Urothelium cell line (cell line): ENCODE results near the gene XRCC5.

ENCODE experiments used
- DNase-seq: peaks from one replicate; pipeline ENCODE4 v3.0.0; 2011; ENCODE audit warnings: low spot score, mixed read lengths
- FAIRE-seq: peaks from 2 replicates; lab custom pipeline; 2011; peaks lifted over from hg19 to GRCh38; lab: Jason Lieb, UNC

Gene XRCC5

GRCh38 chr2:216083464-216084281 is 25.5 kb upstream of the XRCC5 start:
- FAIRE-seq (no peak), DNase-seq (peak; percentile 40)

GRCh38 chr2:216084547-216084946 is 24.6 kb upstream of the XRCC5 start:
- DNase-seq: no peak
- FAIRE-seq: no peak

GRCh38 chr2:216086207-216086893 is 22.8 kb upstream of the XRCC5 start:
- FAIRE-seq (no peak), DNase-seq (no peak)

DNA sequence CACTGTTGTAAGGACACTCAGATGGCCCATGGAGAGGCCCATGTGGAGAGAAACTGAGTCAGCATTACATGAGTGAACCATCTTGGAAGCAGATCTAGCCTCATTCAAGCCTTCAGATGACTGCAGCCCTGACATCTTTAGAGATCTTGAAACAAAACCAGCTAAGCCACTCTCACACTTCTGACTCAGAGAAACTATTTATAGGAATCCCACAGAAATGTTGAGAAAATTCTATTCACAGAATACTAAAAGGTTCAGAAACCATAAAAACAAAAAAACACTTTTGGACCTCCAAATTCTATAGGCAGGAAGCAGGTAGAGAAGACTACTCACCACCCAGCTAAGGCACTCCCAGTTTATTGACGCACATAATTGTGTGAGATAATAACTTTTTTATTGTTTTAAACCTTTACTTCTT is 18.8 kb upstream of the XRCC5 start:
- DNase-seq (no peak), FAIRE-seq (no peak)

GRCh38 chr2:216092646-216093045 is 16.5 kb upstream of the XRCC5 start:
- no peak for FAIRE-seq
- DNase-seq: no peak

DNA sequence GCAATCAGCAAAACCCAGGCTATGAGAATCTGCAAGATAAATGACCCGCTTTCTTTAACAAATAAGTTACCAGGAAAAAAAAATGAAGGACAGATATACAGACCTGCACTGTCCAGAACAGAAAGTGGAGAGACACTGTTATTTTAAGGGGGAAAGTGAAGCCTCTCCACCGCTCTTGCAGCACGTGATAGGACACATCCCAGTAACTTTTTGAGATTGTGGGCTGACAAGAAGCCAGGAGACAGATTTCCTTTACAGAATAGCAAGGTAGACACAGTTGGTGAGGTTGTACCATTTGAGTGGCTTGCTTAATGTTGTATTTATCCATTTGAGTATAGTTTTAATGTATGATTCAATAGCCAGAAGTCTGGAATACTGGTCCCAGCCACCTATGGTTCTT is 14.4 kb upstream of the XRCC5 start:
- no peak for DNase-seq
- no peak for FAIRE-seq

- DNase-seq (no peak), FAIRE-seq (peak; percentile 99)
Observed at GRCh38 chr2:216098421-216099334, 10.5 kb upstream of the XRCC5 start.

DNA sequence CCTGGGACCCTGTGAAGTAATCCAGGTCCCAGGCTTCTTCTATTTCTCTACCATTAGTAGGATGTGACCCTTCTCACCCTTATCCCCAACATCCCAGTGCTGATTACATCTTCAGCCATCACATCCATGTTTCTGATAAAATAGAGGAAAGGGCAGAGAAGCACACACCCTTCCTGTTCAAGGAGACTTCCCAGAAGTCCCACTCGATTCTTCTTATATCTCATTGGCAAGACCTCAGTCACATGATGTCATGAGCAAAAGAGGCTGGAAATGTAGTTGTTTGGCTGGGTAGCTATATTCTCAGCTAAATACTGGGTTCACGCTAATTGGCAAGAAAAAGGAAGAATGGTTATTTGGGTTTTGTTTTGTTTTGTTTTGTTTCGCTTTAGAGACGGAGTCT is 8.0 kb upstream of the XRCC5 start:
- no peak for FAIRE-seq

GRCh38 chr2:216103213-216103612 is 5.9 kb upstream of the XRCC5 start:
- FAIRE-seq (no peak), DNase-seq (no peak)

More for the DNA sequence above, 8.0 kb upstream of the XRCC5 start:
- no peak for DNase-seq

DNA sequence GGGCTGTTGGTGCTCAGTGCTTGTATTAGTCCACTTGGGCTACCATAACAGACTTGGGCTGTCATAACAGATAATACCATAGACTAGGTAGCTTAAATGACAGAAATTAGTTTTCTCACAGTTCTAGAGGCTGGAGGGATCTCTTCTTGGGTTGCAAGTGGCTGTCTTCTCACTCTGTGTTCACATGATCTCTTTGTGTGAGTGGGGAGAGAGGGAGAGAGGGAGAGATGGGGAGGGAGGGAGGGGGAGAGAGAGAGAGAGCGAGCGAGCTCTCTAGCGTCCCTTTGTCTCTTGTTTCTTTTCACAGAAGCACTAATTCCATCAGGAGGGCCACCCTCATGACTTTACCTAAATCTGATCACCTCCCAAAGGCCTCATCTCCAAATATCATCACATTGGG is 4.5 kb upstream of the XRCC5 start:
- DNase-seq (no peak), FAIRE-seq (no peak)

- no peak for FAIRE-seq
- no peak for DNase-seq
Observed at GRCh38 chr2:216107320-216107719, 1.8 kb upstream of the XRCC5 start.

- FAIRE-seq: no peak
- DNase-seq: no peak
Observed at GRCh38 chr2:216107760-216108159, 1.4 kb upstream of the XRCC5 start.

DNA sequence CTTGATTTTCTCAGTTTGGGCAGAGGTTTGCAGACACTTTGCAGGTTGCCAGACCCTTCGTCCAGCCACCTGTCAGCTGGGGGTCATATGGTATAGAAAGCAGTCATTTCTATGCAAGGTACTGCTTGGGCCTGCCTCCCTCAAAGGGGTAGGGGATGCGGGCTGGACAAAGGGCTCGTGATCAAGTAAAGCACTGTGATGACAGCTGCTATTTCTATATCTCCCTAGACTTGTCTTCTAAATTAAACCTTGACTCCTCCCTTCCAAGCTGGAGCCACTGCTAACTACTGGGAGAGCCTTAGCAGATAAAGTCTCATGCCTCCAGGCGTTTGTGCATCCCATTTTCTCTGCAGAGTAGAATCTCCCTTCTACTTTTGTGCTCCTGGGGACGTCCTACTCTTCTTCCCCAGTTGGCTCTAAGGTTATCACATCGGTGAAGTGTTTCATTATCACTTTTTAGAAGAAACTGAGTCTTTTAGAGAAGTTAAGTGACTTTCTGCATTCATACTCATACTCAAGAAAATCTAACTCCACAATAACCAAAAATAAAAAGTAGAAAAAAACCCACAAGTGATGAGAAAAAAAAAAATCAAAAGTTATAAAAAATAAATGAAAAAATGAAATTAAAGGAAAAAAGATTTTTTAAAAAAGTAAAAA is 710 bp upstream of the XRCC5 start:
- DNase-seq: no peak
- no peak for FAIRE-seq

DNA sequence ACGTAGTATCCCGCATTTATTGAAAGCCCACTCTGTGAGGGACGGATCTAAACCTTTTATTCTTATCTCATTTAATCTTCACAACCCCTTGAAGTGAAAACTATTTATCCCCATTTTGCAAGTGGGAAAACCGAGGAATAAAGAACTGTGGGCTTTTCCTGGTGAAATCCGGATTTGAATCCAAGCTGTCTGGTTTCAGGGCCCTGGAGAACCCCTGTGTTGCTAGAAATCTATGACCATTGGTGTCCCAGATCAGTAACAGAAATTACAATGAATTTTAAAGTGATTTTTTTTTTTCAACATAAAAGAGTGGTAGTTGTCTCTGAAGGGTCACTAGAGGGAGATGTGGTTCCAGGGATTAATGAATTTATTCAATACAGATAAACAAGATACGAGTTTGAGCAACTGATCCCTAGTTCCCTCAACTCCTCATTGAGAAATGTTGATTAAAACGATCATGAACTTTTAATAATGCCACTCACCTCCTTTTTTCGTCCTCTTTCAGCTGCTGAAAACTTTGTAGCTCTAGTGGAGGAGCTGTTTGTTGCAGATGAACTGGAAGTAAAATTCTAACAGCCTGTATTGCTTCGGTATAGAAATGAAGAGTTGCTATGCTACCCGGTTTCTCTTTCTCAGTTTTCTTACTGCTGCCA is 940 bp downstream of the XRCC5 start:
- DNase-seq (peak; percentile 18), FAIRE-seq (no peak)

DNA sequence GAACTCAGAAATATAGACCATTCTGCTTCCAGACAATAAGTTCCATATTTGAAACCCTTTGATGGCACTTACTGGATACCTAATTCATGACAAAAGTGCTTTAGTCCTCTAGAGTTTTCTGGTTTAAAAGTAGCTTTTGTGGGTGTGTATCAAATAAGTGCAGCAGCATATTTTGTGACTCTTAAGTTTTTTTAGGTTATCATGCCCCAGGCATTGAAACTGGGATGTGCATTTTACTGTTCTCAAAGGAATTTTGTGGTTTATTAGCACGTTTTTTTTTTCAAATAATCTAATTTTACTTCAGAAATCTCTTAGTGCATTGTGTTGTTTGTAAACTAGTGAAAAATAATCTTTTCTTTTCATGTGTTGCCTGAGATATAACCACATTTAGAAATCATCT is 1.5 kb downstream of the XRCC5 start:
- DNase-seq (no peak), FAIRE-seq (no peak)

DNA sequence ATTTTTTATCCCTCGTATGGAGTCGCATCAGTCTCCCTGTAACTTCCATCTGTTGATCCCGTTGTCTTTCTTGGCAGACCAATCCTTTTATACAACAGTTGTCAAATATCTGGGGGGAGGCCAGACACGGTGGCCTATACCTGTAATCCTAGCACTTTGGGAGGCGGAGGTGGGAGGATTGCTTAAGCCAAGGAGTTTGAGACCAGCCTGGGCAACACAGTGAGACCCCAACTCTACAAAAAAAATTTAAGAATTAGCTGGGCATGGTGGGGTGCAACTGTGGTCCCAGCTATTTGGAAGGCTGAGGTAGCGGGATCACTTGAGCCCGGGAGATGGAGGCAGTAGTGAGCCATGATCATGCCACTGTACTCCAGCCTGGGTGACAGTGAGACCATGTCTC is 2.0 kb downstream of the XRCC5 start:
- DNase-seq (no peak), FAIRE-seq (no peak)

DNA sequence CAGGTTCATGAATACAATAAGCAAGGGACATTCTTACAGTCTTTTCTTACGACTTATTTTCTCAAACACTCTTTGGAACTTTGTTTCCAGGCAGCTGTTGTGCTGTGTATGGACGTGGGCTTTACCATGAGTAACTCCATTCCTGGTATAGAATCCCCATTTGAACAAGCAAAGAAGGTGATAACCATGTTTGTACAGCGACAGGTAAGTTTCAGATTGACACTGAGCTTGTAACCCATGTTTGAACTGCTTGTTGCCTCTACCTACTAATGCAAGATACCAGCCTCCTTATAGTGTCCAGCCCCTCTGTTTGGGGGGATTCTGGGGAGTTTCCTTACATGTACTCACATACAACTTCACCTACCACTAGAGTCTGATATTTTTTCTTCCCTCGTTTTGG is 3.8 kb downstream of the XRCC5 start:
- DNase-seq (no peak), FAIRE-seq (no peak)

DNA sequence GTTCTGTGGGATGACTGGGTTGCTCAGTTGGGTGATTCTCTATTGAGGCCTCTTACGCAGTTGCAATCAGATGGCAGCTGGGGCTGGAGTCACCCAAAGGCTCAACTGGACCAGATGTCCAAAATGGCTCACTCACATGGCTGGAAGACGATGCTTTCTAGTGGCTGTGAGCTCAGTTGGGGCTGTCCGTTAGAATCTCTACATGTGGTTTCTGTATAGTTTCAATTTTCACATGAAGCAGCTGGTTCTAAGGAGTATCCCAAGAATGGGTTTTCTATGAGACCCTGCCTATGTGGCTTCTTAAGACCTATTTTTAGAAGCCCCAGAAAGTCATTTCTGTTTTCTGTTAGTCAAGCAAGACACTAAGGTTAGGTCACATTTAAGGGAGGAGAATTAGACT is 4.4 kb downstream of the XRCC5 start:
- no peak for FAIRE-seq
- DNase-seq: no peak

DNA sequence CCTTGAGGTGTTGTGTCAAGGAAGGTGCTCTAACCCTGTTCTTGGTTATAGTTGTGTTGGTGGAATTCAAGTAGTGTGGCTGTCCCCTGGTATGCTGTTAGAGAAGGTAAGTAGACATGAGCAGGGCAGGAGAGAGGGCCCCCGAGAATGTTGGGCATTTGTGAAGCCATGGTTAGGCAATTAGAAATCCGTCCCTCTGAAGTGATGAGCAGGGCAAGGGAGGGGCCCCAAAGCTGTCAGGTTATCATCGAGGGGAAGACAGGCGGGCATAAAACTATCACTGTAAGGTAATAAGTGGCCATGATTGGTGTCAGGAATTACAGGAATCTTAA is 5.2 kb downstream of the XRCC5 start:
- DNase-seq (no peak), FAIRE-seq (no peak)

- DNase-seq (peak; percentile 98), FAIRE-seq (no peak)
Observed at GRCh38 chr2:216114714-216115531, 5.8 kb downstream of the XRCC5 start.
